GM19467 (cell line): Measurements from ENCODE around the gene FBXW8.

Source experiments
- ATAC-seq: cut with Tn5 transposase; IDR thresholded peaks from one replicate; pipeline ENCODE4 v1.9.1; 2021; ENCODE audit warnings: mild to moderate bottlenecking, moderate library complexity; ENCODE audit not compliant: unreplicated experiment

FBXW8 gene

DNA sequence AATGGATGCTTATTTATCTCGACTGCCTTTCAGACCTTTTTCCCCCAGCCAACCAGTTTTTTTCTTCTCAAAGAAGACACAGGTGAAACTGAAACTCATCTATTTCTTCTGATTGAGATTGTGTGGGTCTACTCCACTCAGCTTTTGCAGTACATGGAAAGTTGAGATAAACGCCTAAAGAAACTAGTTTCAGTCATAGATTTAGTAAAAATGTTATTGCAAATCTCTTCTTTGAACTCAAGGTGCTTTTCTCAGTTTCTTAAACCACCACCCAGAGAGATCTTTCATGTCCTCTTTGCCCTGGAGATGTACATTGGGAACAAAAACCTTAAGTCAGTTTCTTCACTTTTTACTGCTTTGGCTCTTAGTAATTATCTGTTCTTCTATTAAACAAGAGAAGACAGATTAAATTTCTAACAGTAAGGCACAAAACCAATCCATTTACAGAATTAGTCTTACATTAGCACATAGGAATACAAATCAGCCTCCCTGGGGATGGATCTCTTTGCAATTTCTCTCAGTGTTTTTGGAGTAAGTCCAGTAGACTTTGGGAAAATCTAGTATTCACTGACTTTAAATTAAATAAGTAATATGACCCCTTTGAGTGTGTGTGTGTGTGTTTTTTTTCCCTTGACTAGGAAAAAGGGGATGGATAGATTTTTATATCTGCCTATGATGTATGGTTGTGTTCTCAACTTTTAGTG lies 11.6 kb downstream of the FBXW8 start:
- no peak for ATAC-seq

GRCh38 chr12:116924558-116925453 lies 14.1 kb downstream of the FBXW8 start:
- peak; percentile 80 for ATAC-seq

DNA sequence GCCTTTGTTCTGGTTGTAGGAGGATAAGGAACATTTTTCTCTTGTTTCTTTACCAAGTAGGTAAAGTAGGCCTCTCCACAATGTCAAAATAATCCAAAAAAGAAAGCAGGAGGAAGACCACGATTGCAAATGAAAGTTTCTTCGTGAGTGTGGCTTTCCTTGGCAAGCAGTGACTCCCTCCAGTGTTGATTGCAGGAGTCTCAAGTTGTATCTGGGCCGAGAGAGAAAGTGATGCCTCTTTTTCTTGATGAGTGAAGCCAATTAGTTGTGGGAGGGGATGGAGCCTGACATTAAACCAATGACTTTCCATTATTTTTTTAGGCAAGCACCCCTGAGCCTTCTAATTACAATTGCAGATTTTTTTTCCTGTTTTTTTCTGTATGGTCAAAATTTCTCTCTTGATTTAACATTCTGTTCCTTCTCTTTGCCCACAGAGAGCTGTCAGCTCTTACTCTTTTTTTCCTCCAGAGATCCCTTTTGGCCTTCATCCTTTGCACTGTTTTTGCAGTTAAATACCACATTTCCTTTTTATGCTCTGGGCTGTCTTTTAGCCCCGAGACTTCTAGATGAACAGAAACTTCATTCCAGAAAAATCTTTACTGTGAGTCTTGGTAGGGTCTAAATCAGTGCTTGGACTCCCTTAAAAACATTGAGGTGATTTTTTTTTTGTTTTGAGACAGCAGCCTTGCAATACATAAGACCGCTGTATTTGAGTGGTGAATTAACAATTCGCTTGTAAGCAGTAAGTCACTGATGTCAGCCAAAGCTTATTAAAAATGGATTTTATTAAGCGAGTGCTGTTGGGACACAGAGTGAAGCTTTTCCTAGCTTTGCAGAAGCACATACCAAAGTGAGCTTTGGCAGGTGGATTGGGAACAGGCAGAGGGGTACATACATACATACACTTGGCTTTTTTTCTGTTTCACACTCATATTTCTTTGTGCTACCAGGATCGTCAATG lies 15.8 kb downstream of the FBXW8 start:
- no peak for ATAC-seq

- ATAC-seq, result no peak
Measured at GRCh38 chr12:116927244-116927940, 16.6 kb downstream of the FBXW8 start.

- ATAC-seq, result no peak
Measured at GRCh38 chr12:116928504-116928903, 17.8 kb downstream of the FBXW8 start.

DNA sequence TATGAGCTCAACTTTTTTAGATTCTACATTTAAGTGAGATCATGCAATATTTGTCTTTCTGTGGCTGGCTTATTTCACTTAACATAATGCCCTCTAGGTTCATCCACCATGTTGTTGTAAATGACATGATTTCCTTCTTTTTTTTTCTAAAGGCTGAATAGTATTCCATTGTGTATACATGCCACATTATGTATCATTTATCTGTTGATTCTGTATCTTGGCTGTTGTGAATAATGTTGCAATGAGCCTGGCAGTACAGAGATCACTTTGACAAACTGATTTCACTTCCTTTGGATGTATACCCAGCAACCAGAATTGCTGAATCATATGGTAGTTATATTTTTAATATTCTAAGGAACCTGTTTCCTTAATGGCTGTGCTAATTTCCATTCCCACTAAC lies 19.1 kb downstream of the FBXW8 start:
- ATAC-seq, result no peak

DNA sequence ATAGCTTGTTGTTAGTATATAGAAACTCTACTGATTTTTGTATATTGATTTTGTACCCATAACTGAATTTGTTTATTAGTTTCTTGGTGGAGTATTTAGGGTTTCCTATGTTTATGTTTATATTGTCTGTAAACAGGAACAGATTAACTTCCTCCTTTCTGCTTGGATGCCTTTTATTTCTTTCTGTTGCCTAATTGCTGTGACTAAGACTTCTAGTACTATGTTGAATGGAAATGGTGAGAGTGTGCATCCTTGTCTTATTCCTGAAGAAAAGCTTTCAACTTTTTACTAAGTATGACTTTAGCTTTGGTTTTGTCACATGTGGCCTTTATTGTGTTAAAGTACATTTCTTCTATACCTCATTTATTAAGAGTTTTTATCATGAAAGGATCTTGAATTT lies 20.9 kb downstream of the FBXW8 start:
- ATAC-seq, result no peak

DNA sequence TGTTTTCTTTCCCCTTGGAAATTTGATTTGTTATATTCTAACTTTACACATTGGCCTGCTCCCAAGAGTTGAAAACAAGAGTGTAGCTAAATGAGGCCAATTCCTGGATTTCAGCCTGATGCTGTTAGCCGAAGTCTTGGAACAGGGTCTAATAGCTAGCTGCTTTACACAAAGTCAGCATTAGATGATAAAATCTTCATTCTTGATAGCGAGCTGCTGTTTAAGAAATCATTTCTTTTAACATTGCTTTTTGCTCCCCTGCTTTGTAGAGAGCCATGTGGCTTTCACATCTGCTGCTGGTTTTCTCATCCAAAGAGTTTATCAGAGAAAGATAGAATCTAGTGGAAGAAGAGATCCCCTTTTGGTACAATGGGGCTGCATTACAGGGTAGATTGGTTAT lies 22.3 kb downstream of the FBXW8 start:
- ATAC-seq, result no peak

- ATAC-seq, result no peak
Measured at GRCh38 chr12:116933512-116934246, 22.9 kb downstream of the FBXW8 start.

DNA sequence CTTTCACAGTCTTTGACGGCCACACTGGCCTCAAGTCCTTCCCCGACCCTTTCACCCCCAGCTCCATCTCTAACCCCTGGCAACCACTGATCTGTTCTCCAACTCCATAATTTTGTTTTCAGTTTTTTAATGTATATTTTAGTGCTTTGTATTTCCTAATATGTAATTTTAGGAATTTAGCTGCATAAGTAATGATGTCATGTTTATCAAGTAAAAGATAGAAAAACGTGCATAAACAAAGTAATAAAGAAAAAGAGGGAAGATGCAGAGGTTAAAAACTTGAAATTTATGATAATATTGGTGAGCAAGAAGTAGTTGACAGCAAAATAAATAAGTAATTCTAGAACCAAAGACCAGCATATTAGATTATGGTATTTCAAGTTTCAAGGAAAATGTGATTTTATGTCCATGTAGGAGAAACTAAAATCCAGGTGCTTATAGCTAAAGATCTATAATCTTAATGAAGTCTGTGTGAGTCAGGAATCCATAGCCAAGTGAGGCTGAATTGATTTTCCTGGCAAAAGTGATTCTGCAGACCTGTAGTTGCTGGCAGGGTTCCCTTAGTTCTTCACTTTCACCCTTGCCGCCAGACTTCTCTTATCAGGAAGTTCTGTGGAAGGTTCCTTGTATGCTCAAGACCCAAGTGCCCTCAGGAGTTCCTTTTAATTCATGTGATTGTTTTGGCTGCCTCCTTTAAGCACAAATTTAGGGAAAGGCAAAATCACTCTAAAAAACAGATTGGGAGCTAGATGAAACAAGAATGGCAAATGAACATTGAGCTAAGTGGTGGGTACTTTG lies 24.4 kb downstream of the FBXW8 start:
- no peak for ATAC-seq

GRCh38 chr12:116937640-116938039 lies 26.9 kb downstream of the FBXW8 start:
- no peak for ATAC-seq

DNA sequence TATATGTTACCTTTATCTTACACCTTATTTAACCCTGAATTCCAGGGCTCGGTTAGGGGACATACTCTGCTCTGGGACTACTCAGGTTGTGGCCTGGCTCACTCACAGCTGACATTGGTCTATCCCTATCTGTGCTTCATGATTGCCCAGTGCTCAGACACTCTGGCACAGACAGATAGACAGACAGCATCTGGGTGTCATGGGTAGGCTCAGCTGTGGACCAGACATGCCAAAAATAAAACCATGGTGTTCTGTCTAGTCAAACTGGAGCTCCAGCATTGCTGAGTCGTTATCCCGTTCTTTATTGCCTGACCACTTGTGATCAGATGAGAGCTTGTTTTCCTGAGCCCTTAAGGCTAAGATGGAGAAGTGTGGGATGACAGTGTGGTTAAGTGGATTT lies 29.0 kb downstream of the FBXW8 start:
- no peak for ATAC-seq

DNA sequence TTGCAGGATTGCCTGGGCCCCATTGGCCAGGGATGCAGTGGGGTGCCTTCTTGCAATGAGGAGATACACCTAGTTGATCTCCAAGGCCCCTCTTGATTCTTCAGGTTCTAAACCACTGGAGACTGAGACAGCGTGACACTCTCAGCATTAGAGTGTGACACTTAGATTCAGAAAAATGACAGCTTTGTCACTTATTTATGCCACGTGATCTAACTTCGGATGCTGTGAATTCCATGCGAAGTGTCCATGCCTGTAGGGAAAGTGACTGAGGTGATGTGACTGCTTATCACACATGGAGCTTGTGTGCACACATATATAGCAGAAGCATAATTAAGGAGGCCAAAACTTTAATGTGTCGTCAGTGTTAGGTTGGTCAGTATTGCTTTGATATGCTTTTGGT lies 30.4 kb downstream of the FBXW8 start:
- ATAC-seq, result no peak

GRCh38 chr12:116943419-116944372 lies 32.9 kb downstream of the FBXW8 start:
- ATAC-seq, result no peak

DNA sequence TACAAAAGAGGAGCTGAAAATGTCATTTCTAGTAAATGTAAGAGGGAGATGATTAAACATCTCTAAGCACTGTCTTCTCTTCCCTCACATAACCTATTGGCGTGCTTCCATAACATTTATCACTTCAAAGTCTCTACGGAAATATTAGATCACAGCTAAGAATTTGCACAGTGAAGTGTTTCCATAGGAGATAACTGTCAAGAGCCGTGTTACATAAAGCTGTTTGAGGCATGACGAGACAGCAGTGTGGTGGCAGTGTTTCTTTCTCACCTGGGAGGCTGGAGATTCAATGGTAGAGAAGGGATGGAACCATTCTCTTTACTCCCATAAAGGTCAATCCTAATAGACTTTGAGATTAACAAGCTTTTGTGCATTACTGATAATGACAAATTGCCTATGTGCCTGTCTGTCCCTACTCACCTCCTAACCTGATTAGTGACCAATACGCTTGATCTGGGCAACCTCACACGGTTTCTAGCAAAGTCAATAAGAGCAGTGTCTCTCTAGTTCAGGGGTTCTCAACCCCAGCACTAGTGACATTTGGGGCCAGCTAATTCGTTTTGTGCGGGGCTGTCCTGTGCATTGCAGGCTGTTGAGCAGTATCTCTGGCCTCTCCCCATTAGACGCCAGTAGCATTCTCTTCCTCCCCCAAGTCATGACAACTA lies 35.3 kb downstream of the FBXW8 start:
- no peak for ATAC-seq

DNA sequence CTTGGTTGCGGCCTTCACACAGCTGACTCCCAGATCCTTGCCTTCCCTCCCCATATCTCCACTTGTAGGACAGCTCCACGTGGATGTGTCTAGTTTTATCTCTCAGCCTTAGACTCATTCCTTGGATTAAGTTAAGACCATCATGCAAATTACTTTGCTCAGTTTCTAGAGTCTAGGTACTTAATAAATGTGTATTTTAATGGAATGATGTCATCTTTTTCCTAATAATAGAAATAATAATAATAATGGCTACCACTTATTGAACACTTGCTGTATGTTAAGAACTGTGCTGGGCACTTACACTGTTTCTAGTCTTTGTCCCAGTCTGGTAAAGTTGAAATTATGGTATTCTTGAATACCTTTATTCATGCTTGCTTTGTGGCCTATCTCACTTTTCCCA lies 37.5 kb downstream of the FBXW8 start:
- no peak for ATAC-seq

DNA sequence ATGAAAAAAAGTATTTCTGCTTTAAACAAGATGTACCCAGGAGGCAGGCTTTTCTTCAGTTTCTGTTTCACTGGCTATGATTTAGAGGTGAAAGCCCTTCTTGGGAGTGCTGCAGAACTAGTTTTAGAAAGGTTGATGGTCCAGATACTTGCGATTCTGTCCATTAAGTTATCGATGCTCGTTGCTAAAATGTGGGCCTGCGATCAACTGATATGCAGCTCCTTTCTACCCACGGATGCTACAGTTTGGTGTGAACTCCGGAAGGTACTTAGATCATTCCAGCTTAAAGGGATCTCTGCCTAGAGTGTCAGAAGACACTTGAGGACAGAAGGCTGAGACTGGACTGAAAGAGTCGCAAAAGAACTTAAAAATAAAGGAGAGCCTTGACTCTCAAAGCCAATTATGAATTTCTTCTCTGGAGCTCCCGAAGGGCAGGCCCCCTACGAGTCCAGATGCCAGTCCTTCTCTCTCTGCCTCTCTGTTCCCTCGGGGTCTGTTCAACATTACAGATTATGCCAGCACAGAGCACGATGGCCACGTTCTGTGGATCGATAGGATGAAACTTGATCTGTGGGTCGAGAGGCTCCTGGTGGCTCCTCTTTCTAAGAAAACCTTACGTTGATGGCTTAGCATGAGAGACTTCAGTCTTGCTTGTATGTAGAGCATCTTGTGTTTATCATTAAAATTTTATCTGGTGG lies 40.0 kb downstream of the FBXW8 start:
- no peak for ATAC-seq
